Astrocyte (in vitro differentiated cells and primary cell): ENCODE results near the gene POLN.

Experiments used
- CTCF ChIP-seq: IDR thresholded peaks from 2 replicates; pipeline ENCODE4 v1.5.1; 2011; ENCODE audit warnings: low read depth, mild to moderate bottlenecking, inconsistent platforms, low read length, moderate library complexity; ENCODE audit not compliant: insufficient read depth
- EZH2 ChIP-seq: IDR thresholded peaks from 2 replicates; pipeline ENCODE4 v1.6.1; 2012; ENCODE audit warnings: mild to moderate bottlenecking, low read length, inconsistent platforms; ENCODE audit not compliant: insufficient read depth

- no peak for TF ChIP-seq EZH2
- TF ChIP-seq CTCF: no peak
Observed at GRCh38 chr4:2062808-2063524, 179.0 kb downstream of the POLN start.
